Measurements from ENCODE around the gene SFSWAP.

The SFSWAP gene

GRCh38 chr12:131841547-131841946 lies 130.7 kb downstream of the SFSWAP start:
- no peak overlapping the region for H3K27ac Mint-ChIP-seq
- no peaks in the 10 kb centered on the region for H3K9me3 Mint-ChIP-seq
- no peaks in the 10 kb centered on the region for H3K27me3 Mint-ChIP-seq (ENCODE audit: low read depth)
- H3K4me3 Mint-ChIP-seq: no peak overlapping the region
- no peak for TF ChIP-seq CTCF (IDR thresholded peaks at IDR 0.05; ENCODE audit: unreplicated experiment in 3 of 3)
- no peaks in the 10 kb centered on the region for H3K4me1 Mint-ChIP-seq
- no peaks in the 10 kb centered on the region for H3K36me3 Mint-ChIP-seq (ENCODE audit: low read depth)

- Mint-ChIP-seq H3K36me3 (ENCODE audit: low read depth) (no peaks in the 10 kb centered on the region), H3K27ac (no peak overlapping the region), H3K4me3 (no peak overlapping the region), H3K9me3 (no peaks in the 10 kb centered on the region), H3K4me1 (no peaks in the 10 kb centered on the region), H3K27me3 (ENCODE audit: low read depth) (no peaks in the 10 kb centered on the region)
- TF ChIP-seq CTCF (IDR thresholded peaks at IDR 0.05; ENCODE audit: unreplicated experiment in 3 of 3): no peak
Observed at GRCh38 chr12:131842169-131842568, 131.3 kb downstream of the SFSWAP start.

- Mint-ChIP-seq H3K36me3 (ENCODE audit: low read depth) (no peaks in the 10 kb centered on the region), H3K4me3 (no peak overlapping the region), H3K4me1 (no peaks in the 10 kb centered on the region), H3K27me3 (ENCODE audit: low read depth) (peaks cover 5% of the 10 kb centered on the region), H3K9me3 (no peaks in the 10 kb centered on the region), H3K27ac (no peak overlapping the region)
- no peak for TF ChIP-seq CTCF (IDR thresholded peaks at IDR 0.05; ENCODE audit: unreplicated experiment in 3 of 3)
Observed at GRCh38 chr12:131843527-131843926, 132.6 kb downstream of the SFSWAP start.

DNA sequence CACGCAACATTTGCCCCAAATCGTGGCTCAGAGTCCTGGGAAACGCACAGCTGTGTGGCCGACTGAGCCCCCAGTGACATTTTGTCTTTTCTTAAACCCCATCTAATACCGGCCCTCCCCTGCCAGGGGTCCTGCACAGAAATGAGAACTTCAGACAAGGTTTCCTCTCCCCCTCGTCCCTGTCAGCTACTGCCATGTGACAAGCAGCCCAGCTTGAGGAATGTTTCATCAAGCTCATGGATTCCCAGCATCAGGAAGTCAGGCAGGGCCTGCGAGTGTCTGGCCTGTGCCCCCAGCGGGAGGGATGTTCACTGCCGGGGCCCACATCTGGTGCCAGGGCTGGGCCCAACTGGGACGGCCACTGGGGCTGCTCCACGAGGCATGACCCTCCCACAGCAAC lies 133.2 kb downstream of the SFSWAP start:
- Mint-ChIP-seq H3K4me1 (no peaks in the 10 kb centered on the region), H3K27ac (no peak overlapping the region), H3K9me3 (no peaks in the 10 kb centered on the region), H3K27me3 (ENCODE audit: low read depth) (peaks cover 5% of the 10 kb centered on the region), H3K4me3 (no peak overlapping the region), H3K36me3 (ENCODE audit: low read depth) (no peaks in the 10 kb centered on the region)
- no peak for TF ChIP-seq CTCF (IDR thresholded peaks at IDR 0.05; ENCODE audit: unreplicated experiment in 3 of 3)

DNA sequence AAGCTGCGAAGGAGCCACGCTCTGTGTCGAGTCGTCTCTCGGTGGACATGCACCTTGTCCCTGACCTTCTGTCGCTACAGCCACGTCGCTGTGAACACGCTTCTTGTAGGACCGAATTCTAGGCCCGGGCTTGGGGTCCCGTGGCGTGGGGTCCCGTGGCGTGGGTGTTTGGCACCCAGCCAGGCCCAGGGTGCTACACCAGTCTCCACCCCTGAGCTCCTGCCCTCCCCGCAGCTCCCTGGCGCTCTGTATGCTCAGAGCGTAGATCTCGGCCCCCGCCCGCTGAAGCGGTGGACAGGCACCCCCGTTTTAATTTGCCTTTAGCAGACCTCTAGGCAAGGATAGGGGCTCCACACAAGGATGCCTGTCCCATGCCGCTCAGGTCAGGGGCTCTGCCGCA lies 133.8 kb downstream of the SFSWAP start:
- TF ChIP-seq CTCF (IDR thresholded peaks at IDR 0.05; ENCODE audit: unreplicated experiment in 3 of 3): no peak
- Mint-ChIP-seq H3K4me3 (no peak overlapping the region), H3K36me3 (ENCODE audit: low read depth) (no peaks in the 10 kb centered on the region), H3K27ac (no peak overlapping the region), H3K4me1 (no peaks in the 10 kb centered on the region), H3K27me3 (ENCODE audit: low read depth) (peaks cover 5% of the 10 kb centered on the region), H3K9me3 (no peaks in the 10 kb centered on the region)

DNA sequence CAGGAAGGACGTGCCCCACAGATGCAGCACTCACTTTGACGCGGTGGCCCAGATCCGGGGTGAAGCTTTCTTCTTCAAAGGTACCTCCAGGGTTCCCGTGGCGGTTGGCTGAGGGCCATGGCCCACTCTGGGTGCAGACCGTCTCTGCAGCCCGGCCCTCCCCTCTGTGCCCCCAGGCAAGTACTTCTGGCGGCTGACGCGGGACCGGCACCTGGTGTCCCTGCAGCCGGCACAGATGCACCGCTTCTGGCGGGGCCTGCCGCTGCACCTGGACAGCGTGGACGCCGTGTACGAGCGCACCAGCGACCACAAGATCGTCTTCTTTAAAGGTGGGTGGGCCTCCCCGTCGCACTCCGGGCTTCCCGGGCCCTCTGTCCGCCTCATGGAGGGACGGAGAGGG lies 134.2 kb downstream of the SFSWAP start:
- Mint-ChIP-seq H3K27me3 (ENCODE audit: low read depth) (peaks cover 5% of the 10 kb centered on the region), H3K4me3 (no peak overlapping the region), H3K4me1 (no peaks in the 10 kb centered on the region), H3K36me3 (ENCODE audit: low read depth) (no peaks in the 10 kb centered on the region), H3K27ac (no peak overlapping the region), H3K9me3 (no peaks in the 10 kb centered on the region)
- no peak for TF ChIP-seq CTCF (IDR thresholded peaks at IDR 0.05; ENCODE audit: unreplicated experiment in 3 of 3)
